H9 (cell line): Measurements from ENCODE around the gene KLHL7. TPM values are rescaled to one million over a fixed set of nuclear protein-coding genes. Genes with fewer than 3 reads are reported as not detected.

Experiments
- DNase-seq: peaks from one replicate; pipeline ENCODE4 v3.0.0-alpha.2; 2017
- H2AFZ ChIP-seq: one replicate; pipeline ENCODE4 v1.6.1; 2013; ENCODE audit warnings: mild to moderate bottlenecking, low read length, control low read depth, moderate library complexity
- H2AK5ac ChIP-seq: 2 replicates; pipeline ENCODE4 v1.6.1; 2013; ENCODE audit warnings: low read length, control low read depth, mixed read lengths; ENCODE audit not compliant: insufficient read length
- H2BK120ac ChIP-seq: one replicate; pipeline ENCODE4 v1.6.1; 2013; ENCODE audit warnings: low read depth, mild to moderate bottlenecking, low read length, control low read depth, inconsistent platforms; ENCODE audit not compliant: poor library complexity, severe bottlenecking
- H2BK12ac ChIP-seq: 2 replicates; pipeline ENCODE4 v1.6.1; 2013; ENCODE audit warnings: low read length, control low read depth, mixed read lengths, low read depth; ENCODE audit not compliant: insufficient read length
- H2BK15ac ChIP-seq: 2 replicates; pipeline ENCODE4 v1.6.1; 2013; ENCODE audit warnings: low read depth, low read length, control low read depth
- H2BK20ac ChIP-seq: one replicate; pipeline ENCODE4 v1.6.1; 2013; ENCODE audit warnings: low read depth, mild to moderate bottlenecking, low read length, control low read depth, inconsistent platforms; ENCODE audit not compliant: poor library complexity, severe bottlenecking
- H2BK5ac ChIP-seq: 2 replicates; pipeline ENCODE4 v1.6.1; 2013; ENCODE audit warnings: low read length, control low read depth, mixed read lengths; ENCODE audit not compliant: insufficient read length
- H3K14ac ChIP-seq: 2 replicates; pipeline ENCODE4 v1.6.1; 2013; ENCODE audit warnings: low read length, control low read depth; ENCODE audit not compliant: insufficient read depth
- H3K18ac ChIP-seq: 2 replicates; pipeline ENCODE4 v1.6.1; 2013; ENCODE audit warnings: low read depth, mild to moderate bottlenecking, mixed read lengths, low read length, control low read depth; ENCODE audit not compliant: insufficient read length
- H3K23ac ChIP-seq: 2 replicates; pipeline ENCODE4 v1.6.1; 2013; ENCODE audit warnings: low read length, control low read depth, mixed read lengths, low read depth; ENCODE audit not compliant: insufficient read length
- H3K23me2 ChIP-seq: 2 replicates; pipeline ENCODE4 v1.6.1; 2013; ENCODE audit warnings: low read depth, mild to moderate bottlenecking, mixed read lengths, low read length, control low read depth; ENCODE audit not compliant: insufficient read length, poor library complexity, severe bottlenecking
- H3K27ac ChIP-seq: 2 replicates; pipeline ENCODE4 v1.5.1; 2013; ENCODE audit warnings: low read length, control low read depth, mixed read lengths, low read depth; ENCODE audit not compliant: insufficient read length
- H3K27me3 ChIP-seq: 2 replicates; pipeline ENCODE4 v1.6.1; 2013; ENCODE audit warnings: low read length, control low read depth, inconsistent platforms; ENCODE audit not compliant: insufficient read depth
- H3K4ac ChIP-seq: 2 replicates; pipeline ENCODE4 v1.6.1; 2013; ENCODE audit warnings: low read depth, mild to moderate bottlenecking, control low read depth, inconsistent platforms, low read length, moderate library complexity
- H3K4me1 ChIP-seq: 2 replicates; pipeline ENCODE4 v1.6.1; 2013; ENCODE audit warnings: low read length, control low read depth, inconsistent platforms; ENCODE audit not compliant: insufficient read depth
- H3K4me2 ChIP-seq: 2 replicates; pipeline ENCODE4 v1.6.1; 2013; ENCODE audit warnings: low read length, control low read depth, mixed read lengths; ENCODE audit not compliant: insufficient read length, insufficient read depth
- H3K56ac ChIP-seq: 2 replicates; pipeline ENCODE4 v1.6.1; 2013; ENCODE audit warnings: low read depth, mild to moderate bottlenecking, mixed read lengths, low read length, control low read depth; ENCODE audit not compliant: insufficient read length
- H3K79me1 ChIP-seq: 2 replicates; pipeline ENCODE4 v1.6.1; 2013; ENCODE audit warnings: low read depth, mild to moderate bottlenecking, moderate library complexity, low read length, control low read depth, inconsistent platforms; ENCODE audit not compliant: insufficient read depth, poor library complexity, severe bottlenecking
- H3K79me2 ChIP-seq: 2 replicates; pipeline ENCODE4 v1.6.1; 2013; ENCODE audit warnings: low read length, control low read depth, inconsistent platforms; ENCODE audit not compliant: insufficient read depth
- H3K9ac ChIP-seq: 2 replicates; pipeline ENCODE4 v1.6.1; 2013; ENCODE audit warnings: low read length, control low read depth, mixed read lengths; ENCODE audit not compliant: insufficient read length; ENCODE audit errors: extremely low read depth
- H3K9me3 ChIP-seq: one replicate; pipeline ENCODE4 v1.6.1; 2013; ENCODE audit warnings: low read depth, low read length, inconsistent platforms; ENCODE audit not compliant: control insufficient read depth
- H3T11ph ChIP-seq: one replicate; pipeline ENCODE4 v1.6.1; 2013; ENCODE audit warnings: mild to moderate bottlenecking, low read length, control low read depth, inconsistent platforms
- H4K20me1 ChIP-seq: one replicate; pipeline ENCODE4 v1.6.1; 2013; ENCODE audit not compliant: control insufficient read depth, insufficient read length, insufficient read depth
- H4K5ac ChIP-seq: 2 replicates; pipeline ENCODE4 v1.6.1; 2013; ENCODE audit warnings: low read depth, mild to moderate bottlenecking, mixed read lengths, low read length, control low read depth; ENCODE audit not compliant: insufficient read length
- H4K8ac ChIP-seq: replicated peaks from 2 replicates; pipeline ENCODE4 v1.6.1; 2013; ENCODE audit warnings: low read length, control low read depth, mixed read lengths, low read depth; ENCODE audit not compliant: insufficient read length
- H4K91ac ChIP-seq: 2 replicates; pipeline ENCODE4 v1.6.1; 2013; ENCODE audit warnings: low read depth, mild to moderate bottlenecking, moderate library complexity, mixed read lengths, low read length, control low read depth; ENCODE audit not compliant: insufficient read length
- H3K27ac Mint-ChIP-seq, 3 experiments: 2 replicates in 2 of 3; 3 replicates in 1 of 3; pipeline ENCODE4 v1.8.0; 2020 to 2021; ENCODE audit warnings: mixed read lengths in 3 of 3, mild to moderate bottlenecking in 1 of 3, moderate library complexity in 1 of 3
- H3K27me3 Mint-ChIP-seq: 2 replicates; pipeline ENCODE4 v1.8.0; 2021; ENCODE audit warnings: low read depth, mild to moderate bottlenecking, moderate library complexity, mixed read lengths
- H3K36me3 Mint-ChIP-seq, 3 experiments: 2 replicates in 2 of 3; 3 replicates in 1 of 3; pipeline ENCODE4 v1.8.0; 2020 to 2021; ENCODE audit warnings: low read depth in 3 of 3, mixed read lengths in 3 of 3; ENCODE audit not compliant: insufficient read depth in 1 of 3
- H3K4me1 Mint-ChIP-seq, 2 experiments: 2 replicates each; pipeline ENCODE4 v1.8.0; 2020; ENCODE audit warnings: mixed read lengths in 2 of 2
- H3K4me3 Mint-ChIP-seq, 2 experiments: 2 replicates in 1 of 2; 3 replicates in 1 of 2; pipeline ENCODE4 v1.8.0; 2020 to 2021; ENCODE audit warnings: mild to moderate bottlenecking in 2 of 2, mixed read lengths in 2 of 2, moderate library complexity in 1 of 2
- H3K9me3 Mint-ChIP-seq, 2 experiments: 2 replicates in 1 of 2; 3 replicates in 1 of 2; pipeline ENCODE4 v1.8.0; 2020; ENCODE audit warnings: mild to moderate bottlenecking in 2 of 2, mixed read lengths in 2 of 2, moderate library complexity in 1 of 2
- CTCF ChIP-seq: fragments of 200-600 bp; sonication (generic); conservative IDR thresholded peaks from 3 replicates; pipeline ENCODE4 v1.8.0; 2021; ENCODE audit warnings: antibody characterized with exemption, mild to moderate bottlenecking
- WGBS: extraction: QIAGEN DNeasy Blood & Tissue Kit; methylation state at CpG from one replicate; pipeline ENCODE4 v1.1.7; 2013; ENCODE audit warnings: missing lambda C conversion rate, low lambda C conversion rate, mixed read lengths; ENCODE audit not compliant: insufficient read length; ENCODE audit errors: extremely low coverage; 5-methylcytosine and 5-hydroxymethylcytosine counted together
- total RNA-seq: library from RNA; stranded (reverse); gene quantifications from 2 replicates; pipeline ENCODE4 v1.2.1, GENCODE V29; 2021

The KLHL7 gene
- total RNA-seq, 1 experiment from 2014 or later, result 56.7 TPM

GRCh38 chr7:23214423-23214822 lies 108.8 kb downstream of the KLHL7 start:
- H4K5ac ChIP-seq, result no peak overlapping the region
- H4K8ac ChIP-seq, result no peak overlapping the region
- H2AK5ac ChIP-seq, result no peak overlapping the region
- Mint-ChIP-seq H3K27me3 (no peaks in the 10 kb centered on the region), H3K4me3 (no peak overlapping the region), H3K36me3 (no peaks in the 10 kb centered on the region), H3K27ac (no peak overlapping the region), H3K9me3 (no peaks in the 10 kb centered on the region), H3K4me1 (peaks cover 5 to 12% of the 10 kb centered on the region in 2 experiments; a peak in 3 of 4 replicates)
- no peaks in the 10 kb centered on the region for H3K79me2 ChIP-seq
- H3K27ac ChIP-seq, result no peak overlapping the region
- no peak overlapping the region for H2BK12ac ChIP-seq
- no peak overlapping the region for H2BK20ac ChIP-seq
- H3K27me3 ChIP-seq, result no peaks in the 10 kb centered on the region
- no peaks in the 10 kb centered on the region for H4K20me1 ChIP-seq
- H4K91ac ChIP-seq, result no peak overlapping the region
- no peak overlapping the region for H3K23ac ChIP-seq
- no peaks in the 10 kb centered on the region for H3K23me2 ChIP-seq
- WGBS, result no CpG with 5 or more reads among the region's 5 CpGs
- TF ChIP-seq CTCF, result no peak
- H3K9me3 ChIP-seq, result no peaks in the 10 kb centered on the region
- no peak overlapping the region for H3K18ac ChIP-seq
- no peak overlapping the region for H2BK120ac ChIP-seq
- H3K9ac ChIP-seq, result no peak overlapping the region
- H3T11ph ChIP-seq, result no peak overlapping the region
- no peak overlapping the region for H2BK15ac ChIP-seq
- no peaks in the 10 kb centered on the region for H3K4me1 ChIP-seq
- no peak overlapping the region for H3K56ac ChIP-seq
- H3K79me1 ChIP-seq, result no peaks in the 10 kb centered on the region
- no peak overlapping the region for H3K4me2 ChIP-seq
- DNase-seq, result no peak
- no peak overlapping the region for H3K14ac ChIP-seq
- no peak overlapping the region for H2AFZ ChIP-seq
- H2BK5ac ChIP-seq, result no peak overlapping the region
- H3K4ac ChIP-seq, result no peak overlapping the region
